BJ (cell line): Measurements from ENCODE around the gene ZNF77. TPM values are rescaled to one million over a fixed set of nuclear protein-coding genes. Genes with fewer than 3 reads are reported as not detected.
"Not testable (repeated sequence)": the region's sequence is repeated elsewhere in the genome, so short reads cannot be mapped to it uniquely, and the experiment has no call there.

Experiments used
- CTCF ChIA-PET: fragments of 350-600 bp; formaldehyde crosslinking; extraction: SDS; loops from one replicate; lab custom pipeline; 2021; ENCODE audit warnings: antibody characterized with exemption, inconsistent platforms; lab: Yijun Ruan, JAX
- POLR2A ChIA-PET: fragments of 300-600 bp; sonication (Branson Sonifier 250); formaldehyde crosslinking; extraction: SDS; loops from one replicate; lab custom pipeline; 2021; ENCODE audit warnings: antibody characterized with exemption; lab: Charles Lee
- DNase-seq: peaks from one replicate; pipeline ENCODE4 v3.0.0-alpha.2; 2011; ENCODE audit warnings: low read depth
- H3K27me3 ChIP-seq: 2 replicates; pipeline ENCODE4 v1.6.0; 2011; ENCODE audit warnings: low read length; ENCODE audit not compliant: control insufficient read depth, insufficient read depth
- H3K36me3 ChIP-seq: 2 replicates; pipeline ENCODE4 v1.5.1; 2011; ENCODE audit warnings: low read length; ENCODE audit not compliant: control insufficient read depth, insufficient read depth
- H3K4me3 ChIP-seq: 2 replicates; pipeline ENCODE4 v1.5.1; 2011; ENCODE audit warnings: low read depth, mild to moderate bottlenecking, control low read depth, low read length
- polyA plus RNA-seq: library from polyadenylated mRNA; depleted of rRNA; stranded (reverse); fragments of >200 nt; gene quantifications from 2 replicates; pipeline ENCODE4 v1.2.3, GENCODE V29; 2011
- TF ChIP-seq, protein P1 (sequence below): IDR thresholded peaks from 2 replicates; pipeline ENCODE4 v1.5.1; 2011; ENCODE audit warnings: low read depth, mild to moderate bottlenecking, control low read depth, inconsistent platforms, low read length, moderate library complexity; ENCODE audit not compliant: insufficient read depth

ZNF77 gene
- polyA plus RNA-seq, 1 experiment: 3.2 TPM

DNA sequence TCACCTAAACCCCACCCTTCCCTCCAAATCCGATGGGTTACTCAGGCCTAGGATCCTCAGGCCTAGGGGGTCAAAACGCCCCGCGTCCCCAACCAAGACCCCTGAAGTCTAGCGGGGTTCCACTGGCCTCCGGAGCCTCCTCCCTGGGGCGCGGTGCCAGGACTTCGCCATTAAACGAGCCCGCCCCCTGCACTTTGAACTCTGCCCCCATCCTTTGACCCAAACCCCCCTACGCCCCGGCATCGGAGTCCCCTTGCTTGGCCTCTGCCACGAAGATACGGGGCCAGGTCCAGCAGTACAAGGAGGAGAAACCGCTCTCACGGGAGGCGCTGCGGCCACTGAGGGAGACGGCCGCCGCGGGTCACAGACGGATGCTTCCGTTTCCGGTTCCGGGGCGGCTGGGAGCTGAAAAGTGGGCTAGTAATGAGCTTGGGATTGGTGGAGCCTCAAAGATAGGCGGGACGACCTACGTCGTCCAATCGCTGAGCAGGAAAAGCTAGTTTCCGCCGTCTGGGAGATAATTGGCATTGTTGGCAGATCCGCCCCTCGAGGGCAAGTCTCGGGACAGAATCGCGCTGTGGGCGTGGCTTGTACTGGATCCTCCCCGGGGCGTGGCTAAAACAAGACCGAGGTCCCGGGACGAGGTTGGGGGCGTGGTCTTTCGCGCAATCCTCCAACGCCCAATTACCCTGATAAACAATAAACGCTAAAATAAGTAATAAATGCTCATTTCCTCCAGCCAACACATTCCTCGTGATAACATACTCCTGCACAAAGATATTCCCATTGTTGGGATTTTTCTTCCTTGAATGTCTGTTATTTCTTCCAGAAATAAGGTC is 5.7 kb upstream of the ZNF77 start:
- CTCF ChIA-PET: interaction anchor here (0.6 to 4.8 kb wide), 37 partner anchors 9 to 535 kb away, joined by 3 to 55 read pairs (median 5); partner anchors contain the start of gene NCLN
- POLR2A ChIA-PET: interaction anchor here (0.5 to 0.9 kb wide), 5 partner anchors 12 to 335 kb away, joined by 3 to 17 read pairs (median 3); no protein-coding TSS in a partner anchor

DNA sequence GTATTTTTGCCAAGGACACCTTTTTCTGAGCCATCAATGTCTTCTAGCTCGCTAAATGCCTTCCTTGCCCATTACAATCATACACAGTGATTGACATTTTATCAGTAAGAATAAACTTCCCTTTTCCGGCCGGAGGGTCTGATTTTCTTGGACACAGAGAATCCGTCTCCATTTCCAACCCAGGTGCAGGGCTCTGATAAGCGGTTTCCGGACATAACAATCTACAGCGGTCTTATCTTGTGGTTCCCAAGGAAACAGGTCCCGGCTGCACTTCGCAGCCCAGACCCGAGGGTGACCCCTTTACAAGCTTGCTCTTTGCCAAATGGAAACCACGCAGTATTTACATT is 5.1 kb upstream of the ZNF77 start:
- H3K36me3 ChIP-seq: no peaks in the 10 kb centered on the region
- no peaks in the 10 kb centered on the region; the same call in 1 of the 2 replicates for H3K27me3 ChIP-seq
- no peak for DNase-seq
- ChIA-PET CTCF (interaction anchor here (0.6 to 4.8 kb wide), 25 partner anchors 9 to 306 kb away, joined by 3 to 55 read pairs (median 5); no protein-coding TSS in a partner anchor), POLR2A (interaction anchor here (0.6 to 0.9 kb wide), 2 partner anchors 13 to 26 kb away, joined by 3 to 17 read pairs; no protein-coding TSS in a partner anchor)
- TF ChIP-seq, protein P1, sequence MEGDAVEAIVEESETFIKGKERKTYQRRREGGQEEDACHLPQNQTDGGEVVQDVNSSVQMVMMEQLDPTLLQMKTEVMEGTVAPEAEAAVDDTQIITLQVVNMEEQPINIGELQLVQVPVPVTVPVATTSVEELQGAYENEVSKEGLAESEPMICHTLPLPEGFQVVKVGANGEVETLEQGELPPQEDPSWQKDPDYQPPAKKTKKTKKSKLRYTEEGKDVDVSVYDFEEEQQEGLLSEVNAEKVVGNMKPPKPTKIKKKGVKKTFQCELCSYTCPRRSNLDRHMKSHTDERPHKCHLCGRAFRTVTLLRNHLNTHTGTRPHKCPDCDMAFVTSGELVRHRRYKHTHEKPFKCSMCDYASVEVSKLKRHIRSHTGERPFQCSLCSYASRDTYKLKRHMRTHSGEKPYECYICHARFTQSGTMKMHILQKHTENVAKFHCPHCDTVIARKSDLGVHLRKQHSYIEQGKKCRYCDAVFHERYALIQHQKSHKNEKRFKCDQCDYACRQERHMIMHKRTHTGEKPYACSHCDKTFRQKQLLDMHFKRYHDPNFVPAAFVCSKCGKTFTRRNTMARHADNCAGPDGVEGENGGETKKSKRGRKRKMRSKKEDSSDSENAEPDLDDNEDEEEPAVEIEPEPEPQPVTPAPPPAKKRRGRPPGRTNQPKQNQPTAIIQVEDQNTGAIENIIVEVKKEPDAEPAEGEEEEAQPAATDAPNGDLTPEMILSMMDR: no peak
- H3K4me3 ChIP-seq: peak overlapping the region; percentile 77

More for the DNA sequence above, 5.7 kb upstream of the ZNF77 start:
- Histone ChIP-seq H3K27me3 (no peaks in the 10 kb centered on the region; the same call in 1 of the 2 replicates), H3K4me3 (peak overlapping the region; percentile 77), H3K36me3 (no peaks in the 10 kb centered on the region)
- TF ChIP-seq, protein P1: no peak
- DNase-seq: peak; percentile 97

DNA sequence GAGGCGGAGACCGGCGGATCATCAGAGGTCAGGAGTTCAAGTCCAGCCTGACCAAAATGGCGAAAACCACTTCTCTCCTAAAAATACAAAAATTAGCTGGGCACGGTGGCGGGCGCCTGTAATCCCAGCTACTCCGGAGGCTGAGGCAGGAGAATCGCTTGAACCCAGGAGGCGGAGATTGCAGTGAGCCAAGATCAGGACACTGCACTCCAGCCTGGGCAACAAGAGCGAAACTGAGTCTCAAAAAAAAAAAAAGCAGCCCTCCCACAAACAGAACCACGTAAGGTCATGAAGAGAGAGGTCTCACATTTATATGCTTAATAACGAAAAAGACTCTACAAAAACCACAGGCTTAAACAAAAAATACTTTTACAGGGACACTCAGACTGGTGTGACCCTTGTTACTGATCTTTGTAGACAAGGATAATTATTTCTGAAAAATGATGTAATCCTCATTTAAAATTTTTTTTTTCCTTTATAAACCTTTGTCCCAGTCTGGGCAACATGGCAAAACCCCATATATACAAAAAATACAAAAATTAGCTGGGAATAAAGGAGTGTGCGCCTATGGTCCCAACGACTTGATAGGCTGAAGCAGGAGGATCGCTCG is 909 bp upstream of the ZNF77 start:
- DNase-seq: no peak

DNA sequence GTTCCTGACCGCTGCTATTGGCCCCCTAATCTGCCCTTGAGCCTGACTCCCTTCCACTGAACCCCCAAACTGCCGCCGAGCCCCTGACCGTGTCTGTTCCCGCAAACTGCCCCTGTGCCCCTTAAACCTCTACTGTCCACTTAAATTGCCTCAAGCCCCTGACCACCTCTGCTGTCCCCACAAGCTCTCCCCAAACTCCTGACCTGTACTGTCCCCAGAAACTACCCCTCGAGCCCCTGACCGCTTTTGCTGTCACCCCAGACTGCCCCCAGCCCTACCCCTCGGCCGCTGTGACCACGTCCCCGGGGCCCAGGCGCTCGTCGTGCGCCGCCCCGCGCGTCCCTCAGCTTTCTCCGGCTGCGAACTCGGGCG is 382 bp downstream of the ZNF77 start:
- Histone ChIP-seq H3K4me3 (peak overlapping the region; percentile 97), H3K27me3 (no peaks in the 10 kb centered on the region), H3K36me3 (no peaks in the 10 kb centered on the region)
- no peak for DNase-seq
- CTCF ChIA-PET: no interaction called here
- POLR2A ChIA-PET: no interaction called here
- TF ChIP-seq, protein P1: no peak

More for the DNA sequence above, 909 bp upstream of the ZNF77 start:
- ChIA-PET POLR2A (no interaction called here), CTCF (no interaction called here)
- TF ChIP-seq, protein P1: no peak
- no peaks in the 10 kb centered on the region for H3K36me3 ChIP-seq
- H3K4me3 ChIP-seq: peak overlapping the region; percentile 97
- no peaks in the 10 kb centered on the region for H3K27me3 ChIP-seq

DNA sequence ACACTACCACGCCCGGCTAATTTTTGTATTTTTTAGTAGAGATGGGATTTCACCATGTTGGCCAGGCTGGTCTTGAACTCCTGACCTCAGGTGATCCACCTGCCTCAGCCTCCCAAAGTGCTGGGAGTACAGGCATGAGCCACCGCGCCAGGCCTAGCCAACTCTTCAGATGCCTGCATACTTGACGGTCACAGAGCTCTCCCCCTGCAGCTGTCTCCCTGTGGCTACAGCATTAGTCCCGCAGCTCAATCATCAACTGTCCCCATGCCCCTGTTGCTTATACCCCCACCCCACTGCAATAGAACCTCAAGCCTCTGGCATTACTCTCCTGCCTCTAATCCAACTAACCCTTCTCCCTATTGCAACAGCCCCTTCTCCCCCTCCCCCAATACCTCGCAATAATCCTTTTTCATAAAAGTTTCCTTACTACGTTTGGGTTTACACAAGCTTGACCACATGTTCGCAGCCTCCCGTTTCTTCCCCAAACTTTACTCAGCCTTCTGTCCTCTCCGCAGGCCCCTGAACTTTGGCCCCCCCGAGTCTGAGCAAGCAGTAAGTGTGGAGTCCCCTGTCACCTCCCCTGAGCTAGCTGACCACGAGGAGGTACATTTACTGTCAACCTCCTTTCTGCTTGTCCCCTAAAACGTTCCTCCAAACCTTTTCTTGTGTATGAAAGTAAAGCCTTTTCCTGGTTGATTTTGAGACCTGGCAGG is 1.7 kb downstream of the ZNF77 start:
- TF ChIP-seq, protein P1: no peak
- H3K27me3 ChIP-seq: no peaks in the 10 kb centered on the region
- H3K4me3 ChIP-seq: no peak overlapping the region
- CTCF ChIA-PET: no interaction called here
- no peaks in the 10 kb centered on the region for H3K36me3 ChIP-seq
- DNase-seq: no peak
- POLR2A ChIA-PET: no interaction called here

DNA sequence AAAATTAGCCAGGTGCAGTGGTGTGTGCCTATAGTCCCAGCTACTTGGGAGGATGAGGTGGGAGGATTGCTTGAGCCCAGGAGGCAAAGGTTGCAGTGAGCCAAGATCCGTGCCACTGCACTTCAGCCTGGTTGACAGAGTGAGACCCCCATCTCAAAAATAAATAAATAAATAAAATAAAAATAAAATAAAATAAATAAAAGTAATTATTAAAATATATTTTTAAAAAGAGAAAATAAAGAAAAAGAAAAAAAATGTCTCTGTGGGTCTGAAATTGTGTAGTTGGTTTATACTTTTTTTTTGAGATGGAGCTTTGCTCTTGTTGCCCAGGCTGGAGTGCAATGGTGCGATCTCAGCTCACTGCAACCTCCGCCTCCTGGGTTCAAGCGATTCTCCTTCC is 8.9 kb downstream of the ZNF77 start:
- POLR2A ChIA-PET, H3K27me3 ChIP-seq, DNase-seq, H3K4me3 ChIP-seq, CTCF ChIA-PET: not testable (repeated sequence)
- H3K36me3 ChIP-seq: peaks cover 10% of the 10 kb centered on the region
